Stomach (tissue), 9 donors: ENCODE data around the gene BEND4. TPM values are rescaled to one million over a fixed set of nuclear protein-coding genes. Genes with fewer than 3 reads are reported as not detected.

Experiments
- DNase-seq, 2 donors: peaks; one replicate each; pipeline versions ENCODE4 v3.0.0 to v3.0.0-alpha.2; 2013 to 2019
- H3K27ac ChIP-seq, 5 donors: fragments of 200-600 bp in 4 of 5; sonication (generic) in 4 of 5; one replicate each; pipeline ENCODE4 v1.5.1; 2013 to 2019; ENCODE audit warnings: mild to moderate bottlenecking in 1 of 5, moderate library complexity in 1 of 5
- H3K27me3 ChIP-seq, 3 donors: fragments of 200-600 bp; sonication (generic); one replicate each; pipeline ENCODE4 v1.5.1; 2017 to 2019; ENCODE audit warnings: mixed run types in 1 of 3
- H3K36me3 ChIP-seq, 4 donors: fragments of 200-600 bp; sonication (generic); 1 replicate in 3 of 4; 2 replicates in 1 of 4; pipeline ENCODE4 v1.5.1; 2016 to 2019
- H3K4me1 ChIP-seq, 4 donors: fragments of 200-600 bp; sonication (generic); one replicate each; pipeline ENCODE4 v1.5.1; 2016 to 2019
- H3K4me3 ChIP-seq, 4 donors: fragments of 200-600 bp; sonication (generic) in 3 of 4; one replicate each; pipeline ENCODE4 v1.5.1; 2016 to 2019; ENCODE audit warnings: mild to moderate bottlenecking in 1 of 4
- H3K9me3 ChIP-seq, 4 donors: fragments of 200-600 bp; sonication (generic); one replicate each; pipeline ENCODE4 v1.5.1; 2016 to 2019
- EP300 ChIP-seq: sonication (generic); formaldehyde crosslinking; IDR thresholded peaks from one replicate; pipeline ENCODE4 v1.6.1; 2017; ENCODE audit warnings: antibody characterized with exemption
- POLR2A ChIP-seq, 4 donors: fragments of 450-650 bp; IDR thresholded peaks; one replicate each; pipeline ENCODE4 v1.6.1; 2016; ENCODE audit warnings: antibody characterized with exemption in 4 of 4, control low read depth in 2 of 4, mild to moderate bottlenecking in 1 of 4, moderate library complexity in 1 of 4
- POLR2AphosphoS5 ChIP-seq, 3 donors: sonication (generic); formaldehyde crosslinking; IDR thresholded peaks; one replicate each; pipeline ENCODE4 v1.6.1; 2016; ENCODE audit warnings: antibody characterized with exemption in 3 of 3
- WGBS, 5 donors: extraction: QIAGEN DNeasy Blood & Tissue Kit in 3 of 5; methylation state at CpG; one replicate each; pipeline versions ENCODE4 v1.1.5 to v1.1.7; 2013 to 2018; 5-methylcytosine and 5-hydroxymethylcytosine counted together
- intact Hi-C: fragments of 100-400 bp; cut with DNase I; formaldehyde crosslinking; loops from one replicate; pipeline ENCODE4 v1.15.1; 2023; ENCODE audit warnings: low total_unique reads
- polyA plus RNA-seq, 3 donors: library from polyadenylated mRNA; stranded (reverse); fragments of 200-250 nt; gene quantifications; one replicate each; pipeline ENCODE4 v1.2.3, GENCODE V29; 2013
- total RNA-seq, 5 donors: library from RNA; depleted of rRNA; stranded (reverse); fragments of >200 nt; gene quantifications; one replicate each; pipeline versions ENCODE4 v1.1.0 to v1.2.3, GENCODE V29; 2014 to 2016
- TF ChIP-seq, protein P1 (sequence below), 7 experiments: fragments of 450-650 bp in 4 of 7; fragments of 200-600 bp in 3 of 7; sonication (generic) in 3 of 7; IDR thresholded peaks; one replicate each; pipeline ENCODE4 v1.5.1; 2016 to 2019; ENCODE audit warnings: antibody characterized with exemption in 7 of 7, control low read depth in 2 of 7, mild to moderate bottlenecking in 1 of 7
- donor health status: healthy with polysubstance abuse.
- donor health status: Bipolar disorder and iron deficiency.
- donor health status: healthy.

Gene BEND4
- total and polyA plus RNA-seq, 8 donors, result 0.05 to 0.73 (median 0.31) TPM; not detected in 3

DNA sequence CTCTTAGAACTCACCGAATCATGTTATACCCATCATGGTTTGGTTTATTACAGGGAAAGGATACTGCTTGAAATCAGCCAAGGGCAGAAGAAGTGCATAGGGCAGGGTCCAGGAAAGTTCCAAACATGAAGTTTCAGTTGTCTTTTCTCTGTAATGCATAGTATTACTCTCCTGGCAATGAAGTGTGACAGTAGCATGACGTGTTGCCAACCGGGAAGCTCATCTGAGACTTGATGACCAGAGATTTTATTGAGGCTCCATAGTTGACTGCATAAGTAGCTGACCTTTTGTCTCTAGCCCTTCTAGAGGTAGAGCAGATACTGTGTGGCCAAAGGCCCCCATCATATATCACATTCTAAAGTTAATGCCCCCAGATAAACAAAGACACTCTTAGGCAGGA, 72.1 kb downstream of the BEND4 start:
- TF ChIP-seq EP300 (no peak), POLR2A (IDR thresholded peaks at IDR 0.05) (no peak), POLR2AphosphoS5 (IDR thresholded peaks at IDR 0.05) (no peak)
- TF ChIP-seq, protein P1, sequence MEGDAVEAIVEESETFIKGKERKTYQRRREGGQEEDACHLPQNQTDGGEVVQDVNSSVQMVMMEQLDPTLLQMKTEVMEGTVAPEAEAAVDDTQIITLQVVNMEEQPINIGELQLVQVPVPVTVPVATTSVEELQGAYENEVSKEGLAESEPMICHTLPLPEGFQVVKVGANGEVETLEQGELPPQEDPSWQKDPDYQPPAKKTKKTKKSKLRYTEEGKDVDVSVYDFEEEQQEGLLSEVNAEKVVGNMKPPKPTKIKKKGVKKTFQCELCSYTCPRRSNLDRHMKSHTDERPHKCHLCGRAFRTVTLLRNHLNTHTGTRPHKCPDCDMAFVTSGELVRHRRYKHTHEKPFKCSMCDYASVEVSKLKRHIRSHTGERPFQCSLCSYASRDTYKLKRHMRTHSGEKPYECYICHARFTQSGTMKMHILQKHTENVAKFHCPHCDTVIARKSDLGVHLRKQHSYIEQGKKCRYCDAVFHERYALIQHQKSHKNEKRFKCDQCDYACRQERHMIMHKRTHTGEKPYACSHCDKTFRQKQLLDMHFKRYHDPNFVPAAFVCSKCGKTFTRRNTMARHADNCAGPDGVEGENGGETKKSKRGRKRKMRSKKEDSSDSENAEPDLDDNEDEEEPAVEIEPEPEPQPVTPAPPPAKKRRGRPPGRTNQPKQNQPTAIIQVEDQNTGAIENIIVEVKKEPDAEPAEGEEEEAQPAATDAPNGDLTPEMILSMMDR (IDR thresholded peaks at IDR 0.05), result no peak
- Histone ChIP-seq H3K27me3 (no peaks in the 10 kb centered on the region), H3K36me3 (peaks cover 9 to 70% (median 50%) of the 10 kb centered on the region in 4 donors), H3K4me1 (no peaks in the 10 kb centered on the region), H3K9me3 (no peaks in the 10 kb centered on the region), H3K27ac (no peak overlapping the region), H3K4me3 (no peak overlapping the region)
- 94 to 98% (median 97%) methylated on average over 3 of the region's 3 CpGs for WGBS, 5 donors
- no peak for DNase-seq
- intact Hi-C loops, result no loop called here

GRCh38 chr4:42078184-42078801, 74.2 kb downstream of the BEND4 start:
- Histone ChIP-seq H3K36me3 (peaks cover 9 to 69% (median 50%) of the 10 kb centered on the region in 4 donors), H3K4me3 (no peak overlapping the region), H3K4me1 (no peaks in the 10 kb centered on the region), H3K27ac (no peak overlapping the region), H3K9me3 (no peaks in the 10 kb centered on the region), H3K27me3 (no peaks in the 10 kb centered on the region)
- intact Hi-C loops, result no loop called here
- DNase-seq, result no peak
- no peak for TF ChIP-seq POLR2A (IDR thresholded peaks at IDR 0.05)
- TF ChIP-seq EP300, result no peak
- TF ChIP-seq, protein P1 (IDR thresholded peaks at IDR 0.05), result no peak
- TF ChIP-seq POLR2AphosphoS5 (IDR thresholded peaks at IDR 0.05), result no peak

DNA sequence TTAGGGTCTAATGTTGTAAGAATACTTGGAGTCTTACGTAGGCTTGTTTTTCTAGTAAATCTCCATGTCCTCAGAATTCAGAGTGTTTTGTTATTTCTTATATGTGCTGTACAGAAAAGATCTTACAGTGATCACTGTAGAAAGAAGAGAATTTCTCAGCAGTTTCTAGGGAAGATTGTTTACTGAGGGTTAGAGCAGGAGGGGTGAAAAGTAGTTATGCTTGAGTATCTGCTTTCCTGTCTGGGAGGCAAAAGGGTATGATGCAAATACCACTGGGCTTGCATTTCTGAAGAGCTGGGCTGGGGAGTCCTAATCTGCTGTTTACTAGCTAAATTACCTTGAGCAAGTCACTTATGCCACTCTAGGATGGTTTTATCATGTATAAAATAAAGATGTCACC, 78.2 kb downstream of the BEND4 start:
- H3K4me1 ChIP-seq, result no peaks in the 10 kb centered on the region
- H3K4me3 ChIP-seq, result no peak overlapping the region
- 87 to 100% (median 98%) methylated on average over 1 of the region's 1 CpG for WGBS, 5 donors
- no peak overlapping the region for H3K27ac ChIP-seq
- H3K27me3 ChIP-seq, result no peaks in the 10 kb centered on the region
- no peak for TF ChIP-seq POLR2A (IDR thresholded peaks at IDR 0.05)
- no peak for TF ChIP-seq POLR2AphosphoS5 (IDR thresholded peaks at IDR 0.05)
- TF ChIP-seq, protein P1 (IDR thresholded peaks at IDR 0.05), result no peak
- intact Hi-C loops, result no loop called here
- no peaks in the 10 kb centered on the region for H3K9me3 ChIP-seq
- peaks cover 10 to 69% (median 49%) of the 10 kb centered on the region in 4 donors for H3K36me3 ChIP-seq
- DNase-seq, result no peak

GRCh38 chr4:42070463-42070862, 82.0 kb downstream of the BEND4 start:
- Histone ChIP-seq H3K36me3 (peaks cover 8 to 69% (median 53%) of the 10 kb centered on the region in 4 donors), H3K4me1 (no peaks in the 10 kb centered on the region), H3K27me3 (no peaks in the 10 kb centered on the region), H3K9me3 (no peaks in the 10 kb centered on the region), H3K4me3 (no peak overlapping the region), H3K27ac (no peak overlapping the region)
- intact Hi-C loops, result no loop called here
- no peak for DNase-seq
- TF ChIP-seq, protein P1 (IDR thresholded peaks at IDR 0.05), result no peak
- no peak for TF ChIP-seq EP300
- no peak for TF ChIP-seq POLR2A (IDR thresholded peaks at IDR 0.05)
- TF ChIP-seq POLR2AphosphoS5 (IDR thresholded peaks at IDR 0.05), result no peak
- 72 to 88% (median 85%) methylated on average over 4 of the region's 4 CpGs for WGBS, 5 donors
